Measurements from ENCODE around the gene BUB1. TPM values are rescaled to one million over a fixed set of nuclear protein-coding genes. Genes with fewer than 3 reads are reported as not detected.
"Not testable (repeated sequence)": the region's sequence is repeated elsewhere in the genome, so short reads cannot be mapped to it uniquely, and the experiment has no call there.

Gene BUB1
- total RNA-seq, 1 donor, result 37.1 TPM

- not testable (repeated sequence) for H3K4me3 ChIP-seq (ENCODE audit: low read depth, low read length); DNase-seq (ENCODE audit: low read depth)
These were observed 68.9 kb downstream of the BUB1 start for GRCh38 chr2:110608788-110609502.

GRCh38 chr2:110605057-110605456 lies 72.8 kb downstream of the BUB1 start:
- H3K4me3 ChIP-seq (ENCODE audit: low read depth, low read length); DNase-seq (ENCODE audit: low read depth): not testable (repeated sequence)

- not testable (repeated sequence) for H3K4me3 ChIP-seq (ENCODE audit: low read depth, low read length); DNase-seq (ENCODE audit: low read depth)
These were observed 73.8 kb downstream of the BUB1 start for GRCh38 chr2:110603917-110604591.

- not testable (repeated sequence) for DNase-seq (ENCODE audit: low read depth); H3K4me3 ChIP-seq (ENCODE audit: low read depth, low read length)
These were observed 75.7 kb downstream of the BUB1 start for GRCh38 chr2:110602139-110602538.

GRCh38 chr2:110591973-110592372 lies 85.9 kb downstream of the BUB1 start:
- DNase-seq (ENCODE audit: low read depth); H3K4me3 ChIP-seq (ENCODE audit: low read depth, low read length): not testable (repeated sequence)

- not testable (repeated sequence) for H3K4me3 ChIP-seq (ENCODE audit: low read depth, low read length); DNase-seq (ENCODE audit: low read depth)
These were observed 88.1 kb downstream of the BUB1 start for GRCh38 chr2:110589677-110590330.

- DNase-seq (ENCODE audit: low read depth); H3K4me3 ChIP-seq (ENCODE audit: low read depth, low read length): not testable (repeated sequence)
These were observed 89.3 kb downstream of the BUB1 start for GRCh38 chr2:110588520-110588919.

Other genes with a start within 250 kb of the BUB1 start
- gene LIMS4, start 205.2 kb downstream of the BUB1 start, total RNA-seq, result 27.2 and 37.7 TPM in 2 replicates
- gene RGPD6, start 100.8 kb downstream of the BUB1 start, total RNA-seq, result 27.7 and 51.0 TPM in 2 replicates
- not detected in 2 replicates for gene ACOXL, start 54.5 kb upstream of the BUB1 start, total RNA-seq